Renal cortical epithelial cell (primary cell): ENCODE results near the gene WDR75. TPM values are rescaled to one million over a fixed set of nuclear protein-coding genes. Genes with fewer than 3 reads are reported as not detected.
"Not testable (repeated sequence)": the region's sequence is repeated elsewhere in the genome, so short reads cannot be mapped to it uniquely, and the experiment has no call there.

ENCODE experiments used
- DNase-seq: peaks from one replicate; pipeline ENCODE4 v3.0.0-alpha.2; 2011; ENCODE audit warnings: low read depth
- total RNA-seq: library from RNA; depleted of rRNA; stranded (reverse); fragments of >200 nt; gene quantifications from 2 replicates; pipeline ENCODE4 v1.2.3, GENCODE V29; 2014

The WDR75 gene
- total RNA-seq, 1 donor from 2014 or later = 42.0 TPM

GRCh38 chr2:189440644-189440946 lies 679 bp upstream of the WDR75 start:
- no peak for DNase-seq

GRCh38 chr2:189441709-189442074 lies 418 bp downstream of the WDR75 start:
- no peak for DNase-seq

GRCh38 chr2:189442468-189442867 lies 1.2 kb downstream of the WDR75 start:
- no peak for DNase-seq

GRCh38 chr2:189444322-189444721 lies 3.0 kb downstream of the WDR75 start:
- DNase-seq = peak; percentile 37

GRCh38 chr2:189446780-189447179 lies 5.5 kb downstream of the WDR75 start:
- no peak for DNase-seq

- DNase-seq = no peak
Measured at GRCh38 chr2:189454009-189454408, 12.7 kb downstream of the WDR75 start.

- no peak for DNase-seq
Measured at GRCh38 chr2:189465076-189465475, 23.8 kb downstream of the WDR75 start.

GRCh38 chr2:189465478-189465877 lies 24.2 kb downstream of the WDR75 start:
- no peak for DNase-seq

- DNase-seq = no peak
Measured at GRCh38 chr2:189466046-189466445, 24.8 kb downstream of the WDR75 start.

- peak; percentile 33 for DNase-seq
Measured at GRCh38 chr2:189466656-189467055, 25.4 kb downstream of the WDR75 start.

- DNase-seq = no peak
Measured at GRCh38 chr2:189467160-189467559, 25.9 kb downstream of the WDR75 start.

GRCh38 chr2:189467593-189467992 lies 26.3 kb downstream of the WDR75 start:
- DNase-seq = no peak

- DNase-seq = no peak
Measured at GRCh38 chr2:189474526-189474925, 33.3 kb downstream of the WDR75 start.

GRCh38 chr2:189477756-189478155 lies 36.5 kb downstream of the WDR75 start:
- DNase-seq = no peak

- not testable (repeated sequence) for DNase-seq
Measured at GRCh38 chr2:189478289-189478688, 37.0 kb downstream of the WDR75 start.

- no peak for DNase-seq
Measured at GRCh38 chr2:189481071-189481470, 39.8 kb downstream of the WDR75 start.

GRCh38 chr2:189483571-189483970 lies 42.3 kb downstream of the WDR75 start:
- DNase-seq = no peak

GRCh38 chr2:189483980-189484740 lies 42.9 kb downstream of the WDR75 start:
- no peak for DNase-seq

GRCh38 chr2:189485146-189485545 lies 43.9 kb downstream of the WDR75 start:
- no peak for DNase-seq

GRCh38 chr2:189486237-189486770 lies 45.0 kb downstream of the WDR75 start:
- no peak for DNase-seq

- no peak for DNase-seq
Measured at GRCh38 chr2:189487283-189488007, 46.2 kb downstream of the WDR75 start.

- no peak for DNase-seq
Measured at GRCh38 chr2:189488008-189488310, 46.7 kb downstream of the WDR75 start.

GRCh38 chr2:189492451-189492850 lies 51.2 kb downstream of the WDR75 start:
- no peak for DNase-seq

- no peak for DNase-seq
Measured at GRCh38 chr2:189498205-189498604, 56.9 kb downstream of the WDR75 start.
